B cell (primary cell): ENCODE results near the gene ERBB4. TPM values are rescaled to one million over a fixed set of nuclear protein-coding genes. Genes with fewer than 3 reads are reported as not detected.

Experiments used
- ATAC-seq: fragments of 200-7000 bp; cut with Tn5 transposase; one replicate; pipeline ENCODE4 v1.10.0; 2021; ENCODE audit warnings: low read depth, mild to moderate bottlenecking, moderate number of reproducible peaks, moderate library complexity
- CTCF ChIA-PET: fragments of 350-600 bp; sonication (Branson Sonifier 250); formaldehyde crosslinking; loops from one replicate; lab custom pipeline; 2021; ENCODE audit warnings: antibody characterized with exemption, inconsistent platforms; lab: Charles Lee
- POLR2A ChIA-PET: fragments of 350-600 bp; sonication (Branson Sonifier 250); formaldehyde crosslinking; loops from one replicate; lab custom pipeline; 2021; ENCODE audit warnings: antibody characterized with exemption; lab: Charles Lee
- DNase-seq: peaks from one replicate; pipeline ENCODE4 v3.0.0; 2013
- H2AFZ ChIP-seq: 2 replicates; pipeline ENCODE4 v1.6.1; 2012; ENCODE audit warnings: mild to moderate bottlenecking, low read depth, low read length; ENCODE audit not compliant: insufficient read depth, poor library complexity, severe bottlenecking
- H3K27ac ChIP-seq, 2 donors: 1 replicate in 1 of 2; 2 replicates in 1 of 2; pipeline ENCODE4 v1.5.1; 2012 to 2013; ENCODE audit warnings: low read length in 2 of 2, mild to moderate bottlenecking in 2 of 2, moderate library complexity in 1 of 2
- H3K27me3 ChIP-seq, 4 experiments: fragments of 200-600 bp in 1 of 4; sonication (generic) in 1 of 4; replicated peaks in 1 of 4; 1 replicate in 2 of 4; 2 replicates in 2 of 4; pipeline versions ENCODE4 v1.6.1 to v1.7.0; 2013 to 2016; ENCODE audit warnings: low read length in 3 of 4, mild to moderate bottlenecking in 2 of 4, mixed read lengths in 1 of 4, moderate library complexity in 1 of 4; ENCODE audit not compliant: insufficient read depth in 4 of 4, control insufficient read depth in 3 of 4; ENCODE audit errors: control extremely low read depth in 1 of 4
- H3K36me3 ChIP-seq, 2 experiments: replicated peaks in 1 of 2; 1 replicate in 1 of 2; 2 replicates in 1 of 2; pipeline versions ENCODE4 v1.6.1 to v1.7.1; 2013; ENCODE audit warnings: low read length in 1 of 2; ENCODE audit not compliant: insufficient read depth in 2 of 2, control insufficient read depth in 1 of 2; ENCODE audit errors: control extremely low read depth in 1 of 2, extremely low read depth in 1 of 2
- H3K4me1 ChIP-seq, 2 donors: fragments of 200-600 bp in 1 of 2; sonication (generic) in 1 of 2; 1 replicate in 1 of 2; 2 replicates in 1 of 2; pipeline versions ENCODE4 v1.5.1 to v1.6.1; 2013 to 2017; ENCODE audit warnings: low read length in 2 of 2; ENCODE audit not compliant: control insufficient read depth in 2 of 2, insufficient read depth in 2 of 2
- H3K4me2 ChIP-seq: replicated peaks from 2 replicates; pipeline ENCODE3; 2012; ENCODE audit warnings: mild to moderate bottlenecking, low read depth, low read length; ENCODE audit not compliant: poor library complexity, severe bottlenecking
- H3K4me3 ChIP-seq, 5 experiments: fragments of 200-600 bp in 1 of 5; sonication (generic) in 1 of 5; 1 replicate in 3 of 5; 2 replicates in 2 of 5; pipeline versions ENCODE4 v1.5.1 to v1.7.0; 2011 to 2016; ENCODE audit warnings: low read length in 4 of 5, mild to moderate bottlenecking in 4 of 5, low read depth in 2 of 5, control low read depth in 1 of 5, moderate library complexity in 1 of 5; ENCODE audit not compliant: insufficient read depth in 1 of 5; ENCODE audit errors: control extremely low read depth in 1 of 5, extremely low read depth in 1 of 5
- H3K79me2 ChIP-seq: fragments of 200-600 bp; sonication (generic); one replicate; pipeline ENCODE4 v1.6.0; 2016; ENCODE audit warnings: low read length; ENCODE audit not compliant: control insufficient read depth, insufficient read depth
- H3K9ac ChIP-seq: fragments of 200-600 bp; sonication (generic); 2 replicates; pipeline ENCODE4 v1.6.1; 2017; ENCODE audit warnings: mild to moderate bottlenecking, low read length, moderate library complexity
- H3K9me3 ChIP-seq, 3 donors: one replicate each; pipeline versions ENCODE4 v1.6.1 to v1.7.1; 2013; ENCODE audit warnings: low read length in 2 of 3; ENCODE audit not compliant: control insufficient read depth in 2 of 3, insufficient read depth in 1 of 3; ENCODE audit errors: control extremely low read depth in 1 of 3
- H4K20me1 ChIP-seq: 2 replicates; pipeline ENCODE4 v1.6.0; 2012; ENCODE audit warnings: mild to moderate bottlenecking, low read length; ENCODE audit not compliant: insufficient read depth, control insufficient read depth, poor library complexity, severe bottlenecking
- H3K27ac Mint-ChIP-seq: one replicate; pipeline ENCODE4 v1.8.0; 2021; ENCODE audit warnings: mixed read lengths
- H3K27me3 Mint-ChIP-seq: one replicate; pipeline ENCODE4 v1.8.0; 2021; ENCODE audit warnings: mixed read lengths
- H3K4me1 Mint-ChIP-seq: one replicate; pipeline ENCODE4 v1.8.0; 2021; ENCODE audit warnings: mixed read lengths
- H3K4me3 Mint-ChIP-seq: one replicate; pipeline ENCODE4 v1.8.0; 2021; ENCODE audit warnings: mixed read lengths
- H3K9me3 Mint-ChIP-seq: one replicate; pipeline ENCODE4 v1.8.0; 2022; ENCODE audit warnings: mixed read lengths; ENCODE audit not compliant: insufficient read depth
- CTCF ChIP-seq: fragments of 200-600 bp; IDR thresholded peaks from one replicate; pipeline ENCODE4 v1.8.0; 2022; ENCODE audit warnings: antibody characterized with exemption, mild to moderate bottlenecking
- EZH2 ChIP-seq: IDR thresholded peaks from 2 replicates; pipeline ENCODE4 v1.6.1; 2012; ENCODE audit warnings: borderline replicate concordance, low read depth, mild to moderate bottlenecking, moderate library complexity, low read length; ENCODE audit not compliant: insufficient read depth, poor library complexity, severe bottlenecking
- WGBS: methylation state at CpG from one replicate; pipeline ENCODE4 v1.1.5; 2013; ENCODE audit warnings: missing lambda C conversion rate; ENCODE audit not compliant: insufficient coverage; 5-methylcytosine and 5-hydroxymethylcytosine counted together
- intact Hi-C: fragments of 100-400 bp; cut with micrococcal nuclease; formaldehyde crosslinking; loops from one replicate; pipeline ENCODE4 v1.10.0; 2022
- polyA plus RNA-seq: library from polyadenylated mRNA; depleted of rRNA; stranded (reverse); fragments of >200 nt; gene quantifications from 2 replicates; pipeline ENCODE4 v1.2.3, GENCODE V29; 2012
- total RNA-seq, 2 donors: library from RNA; stranded (reverse); fragments of 120-200 nt in 1 of 2; gene quantifications; 1 replicate in 1 of 2; 2 replicates in 1 of 2; pipeline versions ENCODE4 v1.2.3 to v1.2.4, GENCODE V29; 2013 to 2022

Gene ERBB4
- total and polyA plus RNA-seq, 2 donors (not counting 1 experiment from before 2014, with no cell fraction given): not detected

GRCh38 chr2:212156088-212156487 is 382.5 kb downstream of the ERBB4 start:
- no peaks in the 10 kb centered on the region for H4K20me1 ChIP-seq
- no peaks in the 10 kb centered on the region for H3K79me2 ChIP-seq
- POLR2A ChIA-PET: no interaction called here
- H3K4me1 ChIP-seq: no peaks in the 10 kb centered on the region
- H3K27me3 ChIP-seq: no peaks in the 10 kb centered on the region
- H2AFZ ChIP-seq: no peak overlapping the region
- WGBS: no CpG with 5 or more reads among the region's 3 CpGs
- no peak overlapping the region for H3K4me3 ChIP-seq
- Mint-ChIP-seq H3K4me1 (no peaks in the 10 kb centered on the region), H3K4me3 (no peak overlapping the region), H3K9me3 (no peaks in the 10 kb centered on the region), H3K27ac (no peak overlapping the region), H3K27me3 (no peaks in the 10 kb centered on the region)
- ATAC-seq (no peak), DNase-seq (no peak)
- TF ChIP-seq EZH2 (no peak), CTCF (no peak)
- H3K27ac ChIP-seq: no peak overlapping the region
- no peaks in the 10 kb centered on the region for H3K9me3 ChIP-seq
- CTCF ChIA-PET: no interaction called here
- no peak overlapping the region for H3K4me2 ChIP-seq
- no peak overlapping the region for H3K9ac ChIP-seq
- no peaks in the 10 kb centered on the region for H3K36me3 ChIP-seq
- intact Hi-C loops: no loop called here

GRCh38 chr2:212154477-212154878 is 384.1 kb downstream of the ERBB4 start:
- no peak for DNase-seq
- Mint-ChIP-seq H3K9me3 (no peaks in the 10 kb centered on the region), H3K4me1 (no peaks in the 10 kb centered on the region), H3K4me3 (no peak overlapping the region), H3K27ac (no peak overlapping the region), H3K27me3 (no peaks in the 10 kb centered on the region)
- intact Hi-C loops: no loop called here
- no peak overlapping the region for H2AFZ ChIP-seq
- H3K4me2 ChIP-seq: no peak overlapping the region
- no peak overlapping the region for H3K4me3 ChIP-seq
- H3K9ac ChIP-seq: no peak overlapping the region
- H3K4me1 ChIP-seq: no peaks in the 10 kb centered on the region
- CTCF ChIA-PET: no interaction called here
- H3K27ac ChIP-seq: no peak overlapping the region
- no peak for ATAC-seq
- POLR2A ChIA-PET: no interaction called here
- WGBS: no CpG with 5 or more reads among the region's 2 CpGs
- no peaks in the 10 kb centered on the region for H3K9me3 ChIP-seq
- H3K36me3 ChIP-seq: no peaks in the 10 kb centered on the region
- TF ChIP-seq CTCF: no peak
- TF ChIP-seq EZH2: no peak
- no peaks in the 10 kb centered on the region for H4K20me1 ChIP-seq
- no peaks in the 10 kb centered on the region for H3K27me3 ChIP-seq
- no peaks in the 10 kb centered on the region for H3K79me2 ChIP-seq
